Naive thymus-derived CD4-positive, alpha-beta T cell (primary cell): ENCODE measurements around the gene NOC4L. TPM values are rescaled to one million over a fixed set of nuclear protein-coding genes. Genes with fewer than 3 reads are reported as not detected.

ENCODE experiments used
- ATAC-seq: fragments of 150-1000 bp; cut with Tn5 transposase; 2 replicates; pipeline ENCODE4 v1.10.0; 2021; ENCODE audit warnings: mild to moderate bottlenecking, moderate library complexity
- CTCF ChIA-PET: fragments of 350-600 bp; sonication (Branson Sonifier 250); formaldehyde crosslinking; loops from one replicate; lab custom pipeline; 2021; ENCODE audit warnings: antibody characterized with exemption; lab: Charles Lee
- POLR2A ChIA-PET: fragments of 350-600 bp; sonication (Branson Sonifier 250); formaldehyde crosslinking; loops from one replicate; lab custom pipeline; 2021; ENCODE audit warnings: antibody characterized with exemption, inconsistent platforms; lab: Charles Lee
- DNase-seq, 9 donors: peaks; one replicate each; pipeline versions ENCODE4 v3.0.0 to v3.0.0-alpha.2; 2020 to 2022; ENCODE audit warnings: mixed read lengths in 1 of 9
- H3K27ac ChIP-seq: one replicate; pipeline ENCODE4 v1.7.0; 2013; ENCODE audit warnings: mild to moderate bottlenecking, low read depth, low read length, moderate library complexity
- H3K27me3 ChIP-seq, 2 donors: one replicate each; pipeline ENCODE4 v1.7.0; 2013; ENCODE audit warnings: low read length in 2 of 2, mild to moderate bottlenecking in 2 of 2, moderate library complexity in 2 of 2; ENCODE audit not compliant: control insufficient read depth in 2 of 2, insufficient read depth in 2 of 2
- H3K36me3 ChIP-seq, 3 experiments: 1 replicate in 2 of 3; 2 replicates in 1 of 3; pipeline ENCODE4 v1.7.0; 2013; ENCODE audit warnings: low read length in 3 of 3, mild to moderate bottlenecking in 3 of 3, moderate library complexity in 1 of 3; ENCODE audit not compliant: insufficient read depth in 3 of 3, control insufficient read depth in 2 of 3
- H3K4me1 ChIP-seq, 2 donors: one replicate each; pipeline ENCODE4 v1.7.0; 2013; ENCODE audit warnings: low read length in 2 of 2, mild to moderate bottlenecking in 2 of 2, moderate library complexity in 1 of 2; ENCODE audit not compliant: control insufficient read depth in 2 of 2, insufficient read depth in 2 of 2
- H3K4me3 ChIP-seq: 2 replicates; pipeline ENCODE4 v1.7.0; 2013; ENCODE audit warnings: mild to moderate bottlenecking, low read length
- H3K9me3 ChIP-seq, 3 experiments: 1 replicate in 2 of 3; 2 replicates in 1 of 3; pipeline ENCODE4 v1.7.0; 2013; ENCODE audit warnings: low read length in 3 of 3; ENCODE audit not compliant: control insufficient read depth in 2 of 3
- H3K27ac Mint-ChIP-seq, 9 donors: one replicate each; pipeline ENCODE4 v1.8.0; 2020 to 2022; ENCODE audit warnings: mixed read lengths in 9 of 9, mild to moderate bottlenecking in 8 of 9, moderate library complexity in 5 of 9, inconsistent platforms in 2 of 9
- H3K27me3 Mint-ChIP-seq, 5 donors: one replicate each; pipeline ENCODE4 v1.8.0; 2021 to 2022; ENCODE audit warnings: mixed read lengths in 5 of 5, mild to moderate bottlenecking in 1 of 5
- H3K36me3 Mint-ChIP-seq, 5 donors: one replicate each; pipeline ENCODE4 v1.8.0; 2020 to 2022; ENCODE audit warnings: mixed read lengths in 5 of 5, mild to moderate bottlenecking in 3 of 5, inconsistent platforms in 1 of 5
- H3K4me1 Mint-ChIP-seq, 7 donors: one replicate each; pipeline ENCODE4 v1.8.0; 2020 to 2022; ENCODE audit warnings: mixed read lengths in 7 of 7, mild to moderate bottlenecking in 3 of 7, inconsistent platforms in 1 of 7
- H3K4me3 Mint-ChIP-seq, 10 donors: one replicate each; pipeline ENCODE4 v1.8.0; 2020 to 2022; ENCODE audit warnings: mild to moderate bottlenecking in 10 of 10, mixed read lengths in 10 of 10, moderate library complexity in 6 of 10, inconsistent platforms in 2 of 10
- H3K9me3 Mint-ChIP-seq, 11 donors: one replicate each; pipeline ENCODE4 v1.8.0; 2020 to 2022; ENCODE audit warnings: mixed read lengths in 11 of 11, mild to moderate bottlenecking in 4 of 11, inconsistent platforms in 1 of 11, moderate library complexity in 1 of 11
- intact Hi-C, 2 donors: fragments of 100-400 bp; cut with micrococcal nuclease; formaldehyde crosslinking; loops; one replicate each; pipeline ENCODE4 v1.15.1; 2023
- polyA plus RNA-seq, 2 donors: library from polyadenylated mRNA; unstranded; fragments of 300-500 nt; fragmentation: Illumina TruSeq; gene quantifications; one replicate each; pipeline ENCODE4 v1.2.3, GENCODE V29; 2021
- total RNA-seq, 6 experiments: library from RNA in 5 of 6; stranded (reverse) in 5 of 6; gene quantifications; 1 replicate in 5 of 6; 2 replicates in 1 of 6; pipeline ENCODE4 v1.2.3 and lab custom pipeline; 2021 to 2026

NOC4L gene
- total and polyA plus RNA-seq, 7 experiments from 2014 or later = 16.9 to 29.0 (median 21.1) TPM

DNA sequence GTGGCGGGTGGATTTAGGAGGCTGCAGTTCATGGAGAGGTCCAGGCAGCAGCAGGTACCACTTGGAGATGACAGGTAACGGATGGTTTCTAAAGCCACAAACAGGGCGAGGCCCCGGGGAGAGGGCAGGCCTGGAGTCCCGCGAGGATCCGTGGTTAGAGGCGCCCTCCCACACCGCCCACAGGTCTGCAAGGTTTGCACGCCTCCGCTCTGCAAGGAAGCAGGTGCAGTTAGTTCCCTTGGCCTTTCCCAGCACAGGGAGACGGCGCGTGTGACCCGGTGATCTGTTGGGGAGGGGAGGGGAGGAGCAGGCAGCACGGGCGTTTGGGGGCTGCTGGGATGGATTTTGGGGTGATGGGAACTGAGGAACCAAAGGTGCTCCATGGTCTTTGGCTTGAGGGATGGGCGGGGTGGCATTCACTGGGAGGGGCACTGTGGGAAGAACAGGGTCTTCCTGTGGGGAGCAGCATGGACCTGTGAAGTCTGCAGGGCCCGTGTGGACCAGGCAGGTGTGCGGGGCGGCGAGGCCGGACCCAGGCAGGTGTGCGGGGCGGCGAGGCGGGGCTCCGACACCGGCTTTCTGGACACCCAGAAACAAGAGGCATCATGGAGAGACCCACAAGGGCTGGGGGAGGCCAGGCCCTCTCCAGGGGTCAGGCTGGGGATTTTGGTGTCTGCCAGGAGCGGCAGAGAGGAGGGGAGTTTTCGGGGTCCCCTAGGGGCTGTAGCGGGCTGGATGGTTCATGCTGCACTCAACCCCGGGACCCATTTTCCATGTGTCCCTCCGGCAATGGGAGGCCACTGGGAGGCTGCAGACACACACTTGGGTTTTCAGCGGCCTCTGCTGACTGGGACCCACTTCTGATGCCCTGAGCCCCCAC is 29.1 kb downstream of the NOC4L start:
- Mint-ChIP-seq H3K27me3 (peaks cover 0 to 9% (median 0%) of the 10 kb centered on the region in 5 donors), H3K27ac (peak overlapping the region in 2 of 9 donors; percentile 49 to 82), H3K36me3 (no peaks in the 10 kb centered on the region), H3K4me1 (peaks cover under 1 to 25% (median 23%) of the 10 kb centered on the region in 7 donors), H3K9me3 (no peaks in the 10 kb centered on the region), H3K4me3 (peak overlapping the region in 8 of 10 donors; percentile 31 to 74 (median 58))
- Histone ChIP-seq H3K27me3 (no peaks in the 10 kb centered on the region), H3K9me3 (no peaks in the 10 kb centered on the region), H3K27ac (no peak overlapping the region), H3K4me1 (peaks cover under 1 to 22% of the 10 kb centered on the region in 2 donors), H3K4me3 (no peak overlapping the region), H3K36me3 (no peaks in the 10 kb centered on the region)
- DNase-seq (no peak), ATAC-seq (peak; percentile 45)
- CTCF ChIA-PET = no interaction called here
- POLR2A ChIA-PET = no interaction called here
- intact Hi-C loops = no loop called here

DNA sequence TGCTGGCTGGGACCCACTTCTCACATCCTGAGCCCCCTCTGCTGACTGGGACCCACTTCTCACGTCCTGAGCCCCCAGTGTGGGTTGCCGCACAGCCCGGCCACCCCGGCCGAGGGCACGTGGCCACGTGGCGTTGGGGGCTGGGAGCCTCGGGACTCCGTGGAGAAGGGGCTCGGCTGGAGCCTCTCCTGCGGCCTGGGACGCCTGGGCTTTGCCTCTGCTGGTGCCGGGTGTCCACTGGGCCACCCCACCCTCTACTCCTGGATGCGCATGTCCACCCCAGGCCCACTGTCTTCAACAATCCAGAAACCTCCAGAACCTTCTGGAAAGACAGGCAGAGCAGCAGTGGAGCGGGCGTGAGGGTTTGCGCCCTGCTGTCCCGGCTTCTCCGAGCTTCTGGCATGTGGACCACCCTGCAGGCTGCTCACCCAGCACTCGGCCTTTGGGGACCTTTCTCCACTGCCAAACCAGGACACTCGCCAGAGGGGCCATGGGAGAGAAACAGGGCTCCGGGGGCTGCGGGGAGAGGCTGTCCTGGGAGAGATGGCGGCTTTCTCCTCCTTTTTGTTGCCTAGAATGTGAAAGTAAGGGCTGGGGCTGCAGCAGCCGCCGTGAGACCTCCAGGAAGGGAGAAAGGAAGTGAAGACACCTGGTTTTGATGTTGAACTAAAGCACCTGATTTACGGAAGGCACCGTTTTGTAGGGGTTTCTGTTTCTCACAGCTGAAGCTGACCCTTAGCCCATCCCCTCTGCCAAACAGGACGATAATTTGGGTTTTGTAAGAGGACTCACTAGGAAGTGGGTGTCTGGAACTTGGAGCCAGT is 30.0 kb downstream of the NOC4L start:
- H3K27ac Mint-ChIP-seq = peak overlapping the region in 5 of 9 donors; percentile 54 to 75 (median 66)
- peaks cover 9 to 34% (median 31%) of the 10 kb centered on the region in 7 donors for H3K4me1 Mint-ChIP-seq
- DNase-seq (no peak), ATAC-seq (no peak)
- intact Hi-C loops = no loop called here
- no peaks in the 10 kb centered on the region for H3K27me3 ChIP-seq
- H3K36me3 ChIP-seq = no peaks in the 10 kb centered on the region
- H3K9me3 Mint-ChIP-seq = no peaks in the 10 kb centered on the region
- peaks cover 3 to 30% of the 10 kb centered on the region in 2 donors for H3K4me1 ChIP-seq
- peaks cover 0 to 9% (median 0%) of the 10 kb centered on the region in 5 donors for H3K27me3 Mint-ChIP-seq
- no peak overlapping the region for H3K27ac ChIP-seq
- H3K4me3 ChIP-seq = no peak overlapping the region
- H3K36me3 Mint-ChIP-seq = no peaks in the 10 kb centered on the region
- ChIA-PET POLR2A (interaction anchor here (0.9 to 2.1 kb wide), 3 partner anchors 10 to 14 kb away, joined by 4 to 13 read pairs (median 4); no protein-coding TSS in a partner anchor), CTCF (interaction anchor here (0.6 to 1.0 kb wide), 2 partner anchors 13 to 521 kb away, joined by 3 read pairs; no protein-coding TSS in a partner anchor)
- peak overlapping the region; percentile 1 to 68 (median 42) for H3K4me3 Mint-ChIP-seq
- no peaks in the 10 kb centered on the region for H3K9me3 ChIP-seq

DNA sequence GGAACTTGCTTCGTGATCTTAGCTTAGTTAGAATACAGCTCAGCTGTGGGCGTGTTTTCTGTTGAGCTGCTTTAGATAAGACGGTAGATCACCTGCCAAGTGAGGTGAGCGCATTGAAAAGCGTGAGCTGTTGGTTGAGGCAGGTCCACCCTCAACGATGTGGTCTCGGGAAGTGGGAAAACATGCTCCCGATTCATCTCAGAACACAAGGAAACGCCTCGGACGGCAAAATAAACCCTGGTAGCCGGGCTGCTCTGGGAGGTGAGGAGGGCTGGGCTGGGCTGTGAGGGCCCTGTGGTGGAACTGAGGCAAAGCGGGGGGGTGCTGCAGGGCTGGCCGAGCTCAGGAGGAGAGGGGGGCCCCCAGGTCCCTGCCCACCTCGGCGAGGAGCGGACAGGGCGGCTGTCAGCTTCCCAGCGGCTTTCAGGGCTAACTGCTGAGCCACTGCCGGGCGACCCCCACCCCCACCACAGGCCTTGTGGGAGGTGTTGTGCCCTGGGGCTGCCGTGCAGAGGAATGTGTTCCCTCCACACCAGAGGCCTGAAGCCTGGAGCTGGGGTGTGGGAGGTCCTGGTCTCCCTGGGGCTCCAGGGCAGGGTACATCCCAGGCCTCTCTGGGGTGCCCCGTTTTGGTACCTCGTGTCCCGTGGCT is 30.7 kb downstream of the NOC4L start:
- H3K27ac ChIP-seq = no peak overlapping the region
- no peaks in the 10 kb centered on the region for H3K36me3 Mint-ChIP-seq
- no peaks in the 10 kb centered on the region for H3K9me3 ChIP-seq
- no peaks in the 10 kb centered on the region for H3K36me3 ChIP-seq
- H3K27me3 ChIP-seq = no peaks in the 10 kb centered on the region
- ChIA-PET POLR2A (interaction anchor here (0.9 to 2.1 kb wide), 3 partner anchors 9 to 14 kb away, joined by 4 to 13 read pairs (median 4); no protein-coding TSS in a partner anchor), CTCF (interaction anchor here (0.6 to 1.0 kb wide), 2 partner anchors 14 to 520 kb away, joined by 3 read pairs; no protein-coding TSS in a partner anchor)
- H3K27ac Mint-ChIP-seq = peak overlapping the region in 7 of 9 donors; percentile 54 to 79 (median 74)
- no peak overlapping the region for H3K4me3 ChIP-seq
- peaks cover 3 to 35% of the 10 kb centered on the region in 2 donors for H3K4me1 ChIP-seq
- H3K4me3 Mint-ChIP-seq = peak overlapping the region in 9 of 10 donors; percentile 1 to 68 (median 43)
- no peaks in the 10 kb centered on the region for H3K9me3 Mint-ChIP-seq
- peaks cover 9 to 41% (median 33%) of the 10 kb centered on the region in 7 donors for H3K4me1 Mint-ChIP-seq
- intact Hi-C loops = no loop called here
- H3K27me3 Mint-ChIP-seq = peaks cover 0 to 9% (median 0%) of the 10 kb centered on the region in 5 donors
- ATAC-seq (no peak), DNase-seq (no peak)

DNA sequence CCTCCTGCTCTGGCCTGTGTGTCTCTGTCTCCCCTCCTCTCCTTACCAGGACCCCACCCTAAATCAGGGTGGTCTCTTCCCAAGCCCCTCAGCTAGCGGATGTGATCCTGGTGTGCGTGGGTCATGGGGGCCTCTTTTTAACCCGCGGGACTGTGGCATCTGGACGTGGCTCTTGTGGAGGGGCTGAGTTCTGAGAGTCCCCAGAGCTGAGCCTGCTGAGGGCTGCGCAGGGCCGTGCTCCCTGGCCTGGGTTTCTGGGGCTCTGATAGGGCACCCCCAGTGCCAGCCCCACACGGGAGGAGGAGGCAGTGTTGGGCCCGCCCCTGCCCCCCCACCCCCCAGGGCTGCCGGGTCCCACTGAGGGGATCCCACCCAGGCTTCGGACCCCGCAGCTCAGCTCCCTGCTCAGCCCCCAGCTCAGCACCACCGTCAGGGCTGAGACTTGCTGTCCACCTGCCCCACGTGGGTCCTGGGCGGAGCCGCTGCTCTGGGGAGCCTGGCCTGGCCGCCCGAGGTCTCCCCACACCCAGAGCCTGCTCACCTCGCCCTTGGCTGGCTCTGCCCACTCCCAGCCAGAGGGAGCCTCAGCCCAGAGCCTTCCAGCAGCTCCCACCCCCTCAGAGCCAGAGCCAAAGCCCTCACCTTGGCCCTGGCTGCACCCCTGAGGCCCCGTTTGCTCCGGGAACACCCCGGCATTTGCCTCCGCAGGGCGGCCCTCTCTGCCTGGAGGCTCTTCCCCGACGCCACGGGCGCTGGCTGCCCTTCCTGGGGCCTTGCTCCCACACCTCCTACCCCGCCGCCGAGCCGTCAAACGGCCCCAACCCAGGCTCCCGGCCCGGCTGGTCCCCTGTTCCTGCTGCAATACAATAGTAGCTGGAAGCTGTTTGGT is 31.5 kb downstream of the NOC4L start:
- ATAC-seq = no peak
- intact Hi-C loops = no loop called here
- Mint-ChIP-seq H3K36me3 (no peaks in the 10 kb centered on the region), H3K27ac (no peak overlapping the region), H3K4me3 (no peak overlapping the region), H3K4me1 (peaks cover 9 to 46% (median 36%) of the 10 kb centered on the region in 7 donors), H3K9me3 (no peaks in the 10 kb centered on the region), H3K27me3 (peaks cover 0 to 9% (median 0%) of the 10 kb centered on the region in 5 donors)
- peaks cover 3 to 35% of the 10 kb centered on the region in 2 donors for H3K4me1 ChIP-seq
- H3K27me3 ChIP-seq = no peaks in the 10 kb centered on the region
- no peak overlapping the region for H3K4me3 ChIP-seq
- ChIA-PET CTCF (interaction anchor here (1.0 kb wide), 1 partner anchor 14 kb away, joined by 3 read pairs; no protein-coding TSS in a partner anchor), POLR2A (interaction anchor here (1.1 to 2.1 kb wide), 3 partner anchors 9 to 13 kb away, joined by 4 to 13 read pairs (median 5); no protein-coding TSS in a partner anchor)
- no peak overlapping the region for H3K27ac ChIP-seq
- H3K9me3 ChIP-seq = no peaks in the 10 kb centered on the region
- DNase-seq = no peak
- H3K36me3 ChIP-seq = no peaks in the 10 kb centered on the region

DNA sequence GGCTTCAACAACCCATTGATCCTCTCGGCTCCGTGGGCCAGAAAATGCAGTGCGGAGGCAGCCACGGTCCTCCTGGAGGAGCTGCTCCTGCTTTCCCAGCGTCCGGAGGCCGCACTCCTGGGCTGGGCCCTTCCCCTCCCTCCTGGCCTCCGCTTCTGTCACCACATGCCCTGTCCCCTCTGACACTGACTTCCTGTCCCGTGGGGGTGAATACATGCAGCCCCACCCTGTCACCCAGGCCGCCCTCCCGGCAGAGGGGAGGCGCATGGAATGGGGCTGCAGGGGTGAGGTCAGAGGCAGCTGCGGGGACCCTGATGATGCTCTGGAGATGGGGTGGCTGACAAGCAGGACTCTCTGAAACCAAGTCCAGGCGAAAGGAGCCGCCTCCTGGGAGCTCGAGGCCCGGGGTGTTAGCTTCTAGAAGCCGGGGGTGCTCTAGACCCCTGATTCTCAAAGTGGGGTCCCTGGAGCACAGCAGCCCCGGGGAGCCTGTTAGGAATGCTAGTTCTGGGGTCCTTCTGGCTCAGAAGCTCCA is 32.2 kb downstream of the NOC4L start:
- intact Hi-C loops = no loop called here
- peaks cover 0 to 1% (median 0%) of the 10 kb centered on the region in 11 donors for H3K9me3 Mint-ChIP-seq
- no peaks in the 10 kb centered on the region for H3K27me3 ChIP-seq

More for the DNA sequence above, 32.2 kb downstream of the NOC4L start:
- Mint-ChIP-seq H3K27me3 (peaks cover 0 to 9% (median 0%) of the 10 kb centered on the region in 5 donors), H3K4me1 (peaks cover 14 to 54% (median 43%) of the 10 kb centered on the region in 7 donors), H3K36me3 (no peaks in the 10 kb centered on the region), H3K27ac (no peak overlapping the region), H3K4me3 (no peak overlapping the region)
- H3K36me3 ChIP-seq = no peaks in the 10 kb centered on the region
- H3K4me3 ChIP-seq = no peak overlapping the region
- peaks cover 3 to 35% of the 10 kb centered on the region in 2 donors for H3K4me1 ChIP-seq
- ATAC-seq (no peak), DNase-seq (no peak)
- POLR2A ChIA-PET = interaction anchor here (1.1 to 1.5 kb wide), 2 partner anchors 8 to 12 kb away, joined by 4 to 5 read pairs; no protein-coding TSS in a partner anchor
- H3K9me3 ChIP-seq = no peaks in the 10 kb centered on the region
- H3K27ac ChIP-seq = no peak overlapping the region
- CTCF ChIA-PET = no interaction called here
